Activated CD4-positive, alpha-beta T cell treated with anti-CD3 and anti-CD28 coated beads for 36 hours (primary cell): Measurements from ENCODE around the gene C12orf43. TPM values are rescaled to one million over a fixed set of nuclear protein-coding genes. Genes with fewer than 3 reads are reported as not detected.
A peak's percentile ranks its signal among the peaks of the same experiment; 100 is the strongest.

Experiments
- ATAC-seq: fragments of 200-7000 bp; cut with Tn5 transposase; one replicate; pipeline ENCODE4 v1.10.0; 2021; ENCODE audit warnings: mild to moderate bottlenecking, moderate library complexity
- CTCF ChIA-PET: fragments of 350-600 bp; sonication (Branson Sonifier 250); formaldehyde crosslinking; loops from one replicate; lab custom pipeline; 2021; ENCODE audit warnings: antibody characterized with exemption; lab: Charles Lee
- POLR2A ChIA-PET: fragments of 350-600 bp; sonication (Branson Sonifier 250); formaldehyde crosslinking; loops from one replicate; lab custom pipeline; 2021; ENCODE audit warnings: antibody characterized with exemption, inconsistent platforms; lab: Charles Lee
- DNase-seq: peaks from one replicate; pipeline ENCODE4 v3.0.0-alpha.2; 2020
- H3K27ac Mint-ChIP-seq: one replicate; pipeline ENCODE4 v1.8.0; 2021; ENCODE audit warnings: mixed read lengths
- H3K27me3 Mint-ChIP-seq: one replicate; pipeline ENCODE4 v1.8.0; 2021; ENCODE audit warnings: mixed read lengths
- H3K36me3 Mint-ChIP-seq: one replicate; pipeline ENCODE4 v1.8.0; 2021; ENCODE audit warnings: low read depth, mixed read lengths
- H3K4me1 Mint-ChIP-seq: one replicate; pipeline ENCODE4 v1.8.0; 2021; ENCODE audit warnings: mixed read lengths
- H3K4me3 Mint-ChIP-seq: one replicate; pipeline ENCODE4 v1.8.0; 2021; ENCODE audit warnings: mild to moderate bottlenecking, moderate library complexity, mixed read lengths
- H3K9me3 Mint-ChIP-seq: one replicate; pipeline ENCODE4 v1.8.0; 2021; ENCODE audit warnings: low read depth, mixed read lengths
- intact Hi-C, 2 experiments: fragments of 100-400 bp; cut with DNase I in 1 of 2; cut with micrococcal nuclease in 1 of 2; formaldehyde crosslinking; loops; one replicate each; pipeline versions ENCODE4 v1.14.2 to v1.15.1; 2022 to 2024; cut with DNase I, micrococcal nuclease
- total RNA-seq, 2 experiments: library from RNA; stranded (reverse); gene quantifications; one replicate each; pipeline ENCODE4 v1.2.3, GENCODE V29; 2021

C12orf43 gene
- total RNA-seq, 2 experiments from 2014 or later, result 22.8 to 23.8 TPM

GRCh38 chr12:120959111-120959878 is 57.0 kb downstream of the C12orf43 start:
- ATAC-seq (no peak), DNase-seq (no peak)
- H3K27me3 Mint-ChIP-seq, result no peaks in the 10 kb centered on the region
- ChIA-PET CTCF (interaction anchor here (0.5 to 3.0 kb wide), 9 partner anchors 12 to 621 kb away, joined by 3 to 10 read pairs (median 3); partner anchors contain the start of gene MLEC), POLR2A (interaction anchor here (0.6 kb wide), 2 partner anchors 269 to 431 kb away, joined by 3 to 4 read pairs; no protein-coding TSS in a partner anchor)
- no peaks in the 10 kb centered on the region for H3K9me3 Mint-ChIP-seq
- H3K4me3 Mint-ChIP-seq, result peak overlapping the region; percentile 17
- H3K27ac Mint-ChIP-seq, result peak overlapping the region; percentile 63
- H3K36me3 Mint-ChIP-seq, result no peaks in the 10 kb centered on the region
- intact Hi-C loops, result no loop called here
- H3K4me1 Mint-ChIP-seq, result peaks cover 44% of the 10 kb centered on the region

- no peak overlapping the region for H3K27ac Mint-ChIP-seq
- ATAC-seq (no peak), DNase-seq (no peak)
- H3K27me3 Mint-ChIP-seq, result no peaks in the 10 kb centered on the region
- CTCF ChIA-PET, result interaction anchor here (0.6 to 2.1 kb wide), 5 partner anchors 10 to 308 kb away, joined by 3 to 10 read pairs (median 3); no protein-coding TSS in a partner anchor
- no peak overlapping the region for H3K4me3 Mint-ChIP-seq
- no peaks in the 10 kb centered on the region for H3K9me3 Mint-ChIP-seq
- intact Hi-C loops, result no loop called here
- POLR2A ChIA-PET, result no interaction called here
- peaks cover 26% of the 10 kb centered on the region for H3K4me1 Mint-ChIP-seq
- no peaks in the 10 kb centered on the region for H3K36me3 Mint-ChIP-seq
These were observed 59.5 kb downstream of the C12orf43 start for GRCh38 chr12:120956579-120957300.

GRCh38 chr12:120955232-120955631 is 61.1 kb downstream of the C12orf43 start:
- POLR2A ChIA-PET, result interaction anchor here (0.7 kb wide), 1 partner anchor 561 kb away, joined by 10 read pairs; no protein-coding TSS in a partner anchor
- no peak overlapping the region for H3K4me3 Mint-ChIP-seq
- intact Hi-C loops, result no loop called here
- no peak overlapping the region for H3K27ac Mint-ChIP-seq
- H3K36me3 Mint-ChIP-seq, result no peaks in the 10 kb centered on the region
- CTCF ChIA-PET, result interaction anchor here (0.5 to 1.4 kb wide), 5 partner anchors 16 to 50 kb away, joined by 3 to 5 read pairs (median 4); no protein-coding TSS in a partner anchor
- H3K4me1 Mint-ChIP-seq, result peaks cover 12% of the 10 kb centered on the region
- DNase-seq (no peak), ATAC-seq (no peak)
- H3K27me3 Mint-ChIP-seq, result no peaks in the 10 kb centered on the region
- no peaks in the 10 kb centered on the region for H3K9me3 Mint-ChIP-seq

- H3K27ac Mint-ChIP-seq, result no peak overlapping the region
- H3K4me1 Mint-ChIP-seq, result peaks cover under 1% of the 10 kb centered on the region
- DNase-seq (no peak), ATAC-seq (no peak)
- intact Hi-C loops, result no loop called here
- POLR2A ChIA-PET, result interaction anchor here (0.6 kb wide), 1 partner anchor 268 kb away, joined by 4 read pairs; no protein-coding TSS in a partner anchor
- H3K4me3 Mint-ChIP-seq, result no peak overlapping the region
- H3K27me3 Mint-ChIP-seq, result no peaks in the 10 kb centered on the region
- CTCF ChIA-PET, result interaction anchor here (0.9 kb wide), 1 partner anchor 109 kb away, joined by 3 read pairs; no protein-coding TSS in a partner anchor
- no peaks in the 10 kb centered on the region for H3K36me3 Mint-ChIP-seq
- H3K9me3 Mint-ChIP-seq, result no peaks in the 10 kb centered on the region
These were observed 65.5 kb downstream of the C12orf43 start for GRCh38 chr12:120950807-120951206.

Other genes starting within 250 kb of the C12orf43 start
- 10 to 100 TPM; 29.5 to 48.2 TPM for gene SPPL3, start 112.1 kb downstream of the C12orf43 start, total RNA-seq
- not detected for gene HNF1A, start 37.9 kb downstream of the C12orf43 start, total RNA-seq
- 10 to 100 TPM; 13.9 to 19.6 TPM for gene OASL, start 22.8 kb upstream of the C12orf43 start, total RNA-seq
- gene P2RX7, start 116.4 kb upstream of the C12orf43 start, total RNA-seq, result 1 to 10 TPM; 5.0 to 6.6 TPM
- 10 to 100 TPM; 21.2 to 21.6 TPM for gene P2RX4, start 193.6 kb upstream of the C12orf43 start, total RNA-seq